Activated CD4-positive, CD25-positive, alpha-beta regulatory T cell treated with anti-CD3 and anti-CD28 coated beads, Interleukin-2, amount 50 U/mL, for 24 hours (primary cell): ENCODE data around the gene ANGPT4.
A peak's percentile ranks its signal among the peaks of the same experiment; 100 is the strongest.

ENCODE experiments used
- ATAC-seq, 2 donors: fragments of 150-1000 bp; cut with Tn5 transposase; one replicate each; pipeline ENCODE4 v1.10.0; 2021; ENCODE audit warnings: mild to moderate bottlenecking in 1 of 2, moderate library complexity in 1 of 2

Gene ANGPT4

DNA sequence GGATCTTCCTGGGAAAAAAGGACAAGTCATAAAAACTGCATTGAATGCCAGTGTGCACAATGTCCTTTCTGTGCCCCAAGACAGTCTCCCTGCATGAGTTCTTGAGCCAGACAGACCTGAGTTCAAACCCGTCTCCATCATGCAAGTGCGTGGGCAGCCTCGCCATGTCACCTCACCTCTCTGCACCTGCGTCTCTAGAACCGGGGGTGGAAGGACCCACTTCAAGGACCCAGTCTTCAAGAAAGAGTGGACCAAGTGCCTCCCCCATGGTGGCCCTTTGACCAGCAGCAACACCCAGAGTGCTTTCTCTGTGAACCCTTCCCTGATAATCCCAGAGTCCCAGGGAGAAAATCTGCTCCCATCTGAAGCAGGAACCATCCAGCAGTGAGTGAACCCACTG lies 23.5 kb upstream of the ANGPT4 start:
- no peak for ATAC-seq

DNA sequence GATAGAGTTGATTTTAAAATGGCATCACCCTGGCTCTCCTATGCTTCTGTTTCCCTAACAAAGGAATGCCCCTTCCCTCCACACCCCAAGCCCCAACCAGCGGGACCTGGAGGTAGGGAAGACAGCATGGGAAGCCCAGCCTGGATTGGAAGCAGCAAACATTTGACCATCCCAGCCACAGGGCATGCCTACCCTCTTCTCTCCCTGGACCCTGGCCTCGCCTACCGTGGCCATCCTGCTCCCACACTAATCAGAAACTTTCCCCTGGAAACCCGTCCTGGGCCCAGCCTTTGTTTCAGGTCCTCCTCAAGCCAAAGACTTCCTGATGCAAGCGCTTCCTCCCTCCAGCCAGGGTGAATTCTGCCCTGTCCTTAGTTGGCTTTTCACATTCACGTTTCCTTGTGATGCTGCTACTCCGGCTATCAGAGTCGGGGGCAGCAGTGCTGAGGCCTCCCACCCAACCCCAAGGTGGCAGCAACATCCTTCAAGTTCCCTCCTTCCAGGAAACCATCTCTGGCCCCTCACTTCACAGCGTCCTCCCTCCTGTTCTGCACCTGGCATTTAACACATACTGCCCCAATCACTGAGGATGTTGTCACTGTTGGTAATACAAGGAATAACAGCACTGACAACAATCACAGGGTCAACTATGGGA lies 18.2 kb upstream of the ANGPT4 start:
- no peak for ATAC-seq

DNA sequence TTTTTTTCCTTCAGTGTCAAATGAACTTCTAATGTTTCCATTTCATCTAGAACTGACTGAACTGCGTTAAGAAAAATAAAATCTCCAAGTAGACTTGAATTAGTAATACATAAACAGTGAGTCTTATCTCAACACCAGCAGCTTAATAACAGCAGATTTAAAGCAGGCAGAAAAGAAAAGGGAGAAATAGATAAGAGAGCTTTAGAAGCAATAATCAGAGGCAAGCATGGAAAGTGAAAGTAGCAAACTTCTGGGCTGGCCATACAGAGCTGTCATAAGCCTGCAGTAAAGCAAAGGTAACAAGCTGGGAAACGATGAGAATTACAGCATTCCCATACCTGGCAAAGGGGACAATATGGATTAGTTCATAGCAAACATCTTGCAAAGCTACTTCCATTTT lies 16.9 kb upstream of the ANGPT4 start:
- no peak for ATAC-seq

DNA sequence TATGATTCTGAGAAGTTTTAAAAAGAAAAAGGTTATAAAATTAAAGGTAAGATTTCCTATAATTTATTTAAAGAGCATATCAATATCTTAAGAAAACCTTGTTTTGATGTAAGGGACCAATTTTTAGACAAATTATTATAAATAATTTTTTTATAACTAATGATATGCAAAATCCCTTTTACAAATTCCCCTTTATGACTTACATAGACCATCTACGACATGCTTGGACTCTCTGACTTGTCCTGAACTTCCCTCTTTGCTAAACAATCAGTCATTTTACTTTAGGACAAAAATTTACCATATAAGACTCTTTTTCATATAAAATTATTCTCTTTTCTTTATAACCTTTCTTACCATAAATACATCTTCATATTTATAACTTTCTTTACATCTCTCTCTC lies 15.3 kb upstream of the ANGPT4 start:
- ATAC-seq = no peak

DNA sequence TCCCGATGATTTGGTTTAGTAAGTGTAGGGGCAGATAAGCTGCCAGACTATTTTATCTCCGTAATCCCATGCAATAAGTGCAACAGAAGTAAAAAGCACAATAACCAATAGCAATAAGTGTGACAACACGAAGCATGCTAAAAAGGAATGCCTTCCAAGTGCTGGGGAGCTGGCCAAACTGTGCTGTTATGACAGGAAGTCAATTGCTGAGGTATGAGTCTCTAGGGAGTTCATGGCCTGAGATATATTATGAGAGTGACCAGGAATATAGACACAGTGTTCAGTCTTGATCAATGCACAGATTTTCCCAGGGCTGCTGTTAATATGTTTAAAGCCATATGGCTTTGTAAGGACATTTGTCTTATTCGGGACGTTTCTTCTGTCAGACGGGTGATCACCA lies 10.5 kb upstream of the ANGPT4 start:
- ATAC-seq = no peak

DNA sequence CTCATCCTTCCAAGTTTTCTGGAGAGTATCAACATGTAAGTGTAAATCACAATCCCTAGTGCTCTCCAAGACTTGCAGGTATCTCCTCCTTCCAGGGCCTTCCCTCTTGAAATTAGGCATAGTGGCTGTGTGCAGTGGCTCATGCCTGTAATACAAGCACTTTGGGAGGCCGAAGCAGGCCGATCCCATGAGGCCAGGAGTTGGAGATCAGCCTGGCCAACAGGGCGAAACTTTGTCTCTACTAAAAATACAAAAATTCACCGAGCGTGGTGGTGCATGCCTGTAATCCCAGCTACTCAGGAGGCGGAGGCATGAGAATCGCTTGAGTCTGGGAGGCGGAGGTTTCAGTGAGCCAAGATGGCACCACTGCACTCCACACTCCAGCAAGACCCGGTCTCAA lies 9.4 kb upstream of the ANGPT4 start:
- no peak for ATAC-seq

DNA sequence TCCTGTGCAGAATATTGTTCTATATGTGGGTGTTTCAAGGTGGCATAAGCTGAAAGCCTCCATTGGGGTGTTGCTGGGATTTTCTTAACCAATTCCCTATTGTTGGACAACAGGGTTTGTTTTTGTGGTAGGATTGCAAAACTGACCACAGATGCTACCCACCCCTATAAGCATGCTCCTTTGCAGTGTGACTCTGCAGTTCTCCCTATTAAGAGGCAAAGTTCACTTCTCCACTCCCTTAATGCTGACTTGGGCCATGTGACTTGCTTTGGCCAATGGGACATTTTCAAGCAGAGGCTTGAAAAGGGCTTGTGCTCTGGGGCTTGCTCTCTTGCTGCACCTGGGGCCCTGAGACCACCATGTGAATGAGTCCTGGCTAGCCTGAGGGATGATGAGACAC lies 8.5 kb upstream of the ANGPT4 start:
- ATAC-seq = no peak

DNA sequence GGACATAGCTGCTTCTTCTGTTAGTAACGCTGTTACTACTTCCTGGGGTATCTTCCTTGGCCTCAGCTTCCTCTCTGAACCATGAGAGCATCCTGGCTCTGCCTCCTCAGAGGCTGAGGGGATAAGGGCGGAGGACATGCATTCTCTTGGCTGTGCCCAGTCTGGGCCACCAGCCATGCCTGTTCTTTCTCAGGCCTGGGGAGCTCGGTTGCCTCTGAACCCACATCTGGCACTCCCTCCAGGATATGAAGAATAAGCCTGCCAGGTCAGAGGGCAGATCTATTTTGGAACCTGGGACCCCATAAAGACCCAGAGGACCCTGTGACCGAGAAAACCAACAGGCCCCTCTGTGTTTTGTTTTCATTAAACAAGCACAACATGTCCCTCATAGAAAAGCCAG lies 6.6 kb upstream of the ANGPT4 start:
- no peak for ATAC-seq

DNA sequence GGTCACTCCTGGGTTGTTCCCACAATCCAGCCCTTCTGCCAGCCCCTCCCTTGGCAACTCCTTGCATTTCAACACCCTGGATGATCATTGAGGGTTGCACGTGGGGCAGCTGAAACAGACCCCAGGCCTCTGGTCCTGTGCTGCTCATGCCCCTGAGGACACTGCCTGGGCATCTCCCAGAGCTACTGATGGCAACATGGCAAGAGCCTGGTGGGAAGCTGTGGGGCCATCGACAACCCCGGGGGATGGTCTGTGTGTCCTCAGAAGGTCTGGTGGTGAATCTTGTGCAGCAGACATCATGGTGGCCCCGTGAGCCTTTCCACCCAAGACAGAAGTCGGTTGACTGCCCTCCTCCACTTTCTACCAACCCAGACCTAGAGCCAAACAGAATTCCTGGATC lies 4.9 kb upstream of the ANGPT4 start:
- no peak for ATAC-seq

DNA sequence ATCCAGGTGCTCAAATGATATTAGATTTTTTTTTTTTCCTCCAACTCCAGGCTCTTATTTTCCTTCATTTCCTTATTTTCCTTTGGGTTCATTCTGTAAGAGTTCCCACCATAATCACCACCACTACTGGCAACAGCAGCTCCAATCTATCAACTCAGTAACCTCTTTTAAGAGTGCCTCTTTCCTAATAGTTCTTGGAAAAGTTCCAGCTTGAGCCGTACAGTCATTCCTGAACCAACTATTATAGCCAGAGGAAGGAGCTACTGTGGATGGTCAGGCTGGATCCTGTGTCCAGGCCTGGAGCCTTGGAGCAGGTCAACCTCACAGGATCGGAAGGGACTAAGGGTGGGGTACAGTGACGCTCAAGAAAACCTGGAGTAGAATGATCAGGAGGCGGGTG lies 4.2 kb upstream of the ANGPT4 start:
- ATAC-seq = no peak

DNA sequence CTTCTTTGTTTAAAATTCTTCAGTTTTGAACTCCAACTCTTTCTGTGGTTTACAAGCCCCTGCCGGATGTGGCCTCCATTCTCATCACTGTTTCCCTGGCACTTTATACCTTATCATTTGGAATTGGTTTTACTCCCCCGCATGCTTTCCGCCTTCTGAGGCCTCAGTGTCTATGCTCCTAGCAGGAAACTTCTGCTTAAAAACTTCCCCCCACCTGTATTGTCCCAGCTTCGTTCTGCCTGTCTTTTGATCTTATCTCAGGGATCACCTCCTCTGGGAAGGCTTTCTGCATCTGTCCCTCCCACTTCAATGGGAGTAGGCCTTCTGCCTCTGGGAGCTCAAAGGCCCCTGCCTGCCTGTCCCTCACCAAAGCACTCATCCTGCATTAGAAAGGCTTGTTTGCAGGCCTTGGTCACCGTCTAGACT lies 3.4 kb upstream of the ANGPT4 start:
- ATAC-seq = no peak

DNA sequence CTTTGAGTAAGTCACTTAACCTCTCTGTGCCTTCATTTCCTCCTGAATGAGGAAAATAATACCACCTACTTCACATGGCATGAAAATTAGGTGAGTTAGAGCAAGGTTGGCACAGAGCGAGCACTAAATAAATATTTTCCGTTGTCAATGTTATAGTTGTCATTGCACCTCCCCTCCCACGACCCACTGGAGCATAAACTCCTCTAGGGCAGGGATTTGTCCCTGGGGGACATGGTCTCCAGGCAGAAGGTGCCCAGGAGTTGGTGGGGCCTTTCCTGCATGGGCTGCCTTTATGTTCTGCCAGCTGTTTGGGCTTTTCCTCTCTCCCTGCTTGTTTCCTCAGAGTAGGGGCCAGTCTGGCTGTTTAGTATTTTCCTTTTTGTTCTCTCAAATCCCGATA lies 1.3 kb upstream of the ANGPT4 start:
- no peak for ATAC-seq

DNA sequence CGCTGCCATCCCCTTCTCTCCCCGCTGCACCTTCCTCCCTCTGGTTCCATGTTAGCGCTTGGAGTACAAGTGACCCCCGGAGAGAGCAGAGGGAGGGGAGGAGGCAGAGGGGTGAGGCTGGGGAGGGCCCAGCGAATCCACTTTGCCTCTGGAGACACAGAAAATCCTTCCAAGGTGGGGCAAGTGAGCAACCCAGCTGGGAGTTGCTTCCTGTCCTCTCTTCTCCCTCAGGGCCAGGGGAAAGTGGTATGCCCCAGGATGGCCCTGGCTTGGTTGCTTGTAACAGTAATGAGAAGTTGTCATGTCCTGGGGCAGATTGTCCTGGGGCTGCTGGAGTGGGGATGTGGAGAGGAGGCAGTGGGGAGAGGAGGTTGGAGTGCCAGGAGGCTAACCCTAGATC lies 691 bp upstream of the ANGPT4 start:
- no peak for ATAC-seq

DNA sequence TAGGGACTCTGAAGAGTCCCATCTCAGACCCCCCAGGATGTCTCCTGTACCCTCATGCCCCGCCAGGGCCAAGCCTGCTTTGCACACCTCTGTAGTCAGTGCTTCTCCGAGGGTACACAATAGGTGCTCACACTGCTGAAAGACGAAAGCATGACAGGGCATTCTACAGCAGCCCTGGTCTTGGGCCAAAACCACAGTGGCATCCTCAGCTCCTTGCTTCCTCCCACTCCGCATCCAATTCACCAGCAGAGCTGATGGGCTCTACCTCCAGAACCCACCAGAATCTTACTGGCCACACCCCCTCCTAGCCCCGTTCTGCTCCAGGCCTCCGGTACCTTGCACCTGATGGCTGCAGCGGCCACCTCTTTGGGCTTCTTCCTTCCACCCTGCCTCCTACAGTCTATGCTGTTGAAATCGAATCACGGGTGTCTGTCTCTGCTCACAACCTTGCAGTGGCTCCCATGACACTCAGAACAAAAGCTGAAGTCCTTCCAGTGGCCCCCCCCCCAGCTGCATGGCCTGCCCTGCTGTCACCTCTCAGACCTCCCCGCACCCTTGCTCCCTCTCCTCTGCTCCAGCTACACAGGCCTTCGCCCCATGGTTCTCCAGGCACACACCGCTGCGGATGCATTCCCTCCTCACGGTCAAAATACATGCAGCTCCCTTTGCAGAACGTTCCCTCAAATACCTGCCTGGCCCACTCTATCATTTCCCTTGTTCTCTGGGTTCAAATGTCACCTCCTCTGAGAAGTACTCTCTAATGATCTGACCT lies 1.2 kb downstream of the ANGPT4 start:
- no peak for ATAC-seq

DNA sequence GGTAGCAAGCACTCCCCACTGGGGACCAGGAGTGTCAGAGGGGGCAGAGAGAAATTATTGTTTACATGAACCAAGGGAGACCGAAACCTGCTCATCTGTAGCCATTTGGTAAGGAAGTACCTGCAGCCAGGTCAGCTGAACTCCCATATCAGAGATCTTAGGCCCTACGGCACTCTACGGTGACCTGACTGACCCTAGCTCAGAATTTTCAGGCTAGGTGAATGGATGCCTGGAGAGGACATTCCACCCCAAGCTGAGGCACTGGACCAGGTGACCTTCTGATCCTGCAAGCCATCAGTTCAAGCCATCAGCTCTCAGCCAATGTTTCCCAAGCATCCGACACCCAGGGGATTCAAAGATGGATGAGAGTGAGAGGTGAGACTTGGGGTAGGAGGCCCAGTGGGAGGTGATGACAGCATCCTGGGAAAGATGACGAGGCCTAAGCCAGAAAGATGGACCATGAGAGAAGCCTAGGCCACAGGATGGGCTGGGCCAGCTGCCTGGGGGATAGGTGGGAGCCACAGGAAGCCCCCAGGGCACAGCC lies 2.8 kb downstream of the ANGPT4 start:
- no peak for ATAC-seq

DNA sequence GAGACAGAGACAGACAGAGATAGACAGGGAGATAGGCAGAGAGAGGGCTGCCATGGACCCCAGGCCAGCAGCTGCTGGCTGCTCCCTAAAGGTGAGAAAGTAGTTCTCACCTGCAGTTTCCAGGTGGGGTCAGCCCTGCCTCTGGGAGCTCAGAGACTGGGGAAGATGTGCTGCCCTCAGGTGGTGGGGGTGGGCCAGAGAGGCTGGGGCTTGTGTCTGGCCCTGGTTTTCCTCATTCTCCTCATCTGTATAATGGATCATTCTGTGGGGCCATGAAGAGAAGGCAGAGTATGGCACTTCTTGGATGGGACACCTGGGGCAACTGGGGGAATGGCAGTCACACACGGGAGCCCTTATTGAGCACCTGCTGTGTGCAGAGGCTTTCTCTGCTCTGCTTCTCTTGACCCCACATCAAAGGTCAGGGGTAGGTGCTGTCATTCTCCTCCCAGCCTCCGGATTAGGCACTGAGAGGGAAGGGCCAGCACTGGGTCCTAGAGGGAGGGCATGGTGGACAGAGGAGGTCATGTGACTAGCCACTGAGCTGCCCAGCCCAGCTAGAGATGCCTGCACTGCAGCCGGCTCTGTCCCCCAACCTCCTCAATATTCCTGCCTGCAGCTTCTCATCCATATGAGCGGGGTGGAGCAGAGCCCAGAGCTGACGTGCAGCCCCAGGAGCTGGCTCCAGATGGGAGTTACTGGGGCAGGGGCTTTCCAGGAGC lies 4.1 kb downstream of the ANGPT4 start:
- ATAC-seq = peak in 1 of 2 donors; percentile 25

DNA sequence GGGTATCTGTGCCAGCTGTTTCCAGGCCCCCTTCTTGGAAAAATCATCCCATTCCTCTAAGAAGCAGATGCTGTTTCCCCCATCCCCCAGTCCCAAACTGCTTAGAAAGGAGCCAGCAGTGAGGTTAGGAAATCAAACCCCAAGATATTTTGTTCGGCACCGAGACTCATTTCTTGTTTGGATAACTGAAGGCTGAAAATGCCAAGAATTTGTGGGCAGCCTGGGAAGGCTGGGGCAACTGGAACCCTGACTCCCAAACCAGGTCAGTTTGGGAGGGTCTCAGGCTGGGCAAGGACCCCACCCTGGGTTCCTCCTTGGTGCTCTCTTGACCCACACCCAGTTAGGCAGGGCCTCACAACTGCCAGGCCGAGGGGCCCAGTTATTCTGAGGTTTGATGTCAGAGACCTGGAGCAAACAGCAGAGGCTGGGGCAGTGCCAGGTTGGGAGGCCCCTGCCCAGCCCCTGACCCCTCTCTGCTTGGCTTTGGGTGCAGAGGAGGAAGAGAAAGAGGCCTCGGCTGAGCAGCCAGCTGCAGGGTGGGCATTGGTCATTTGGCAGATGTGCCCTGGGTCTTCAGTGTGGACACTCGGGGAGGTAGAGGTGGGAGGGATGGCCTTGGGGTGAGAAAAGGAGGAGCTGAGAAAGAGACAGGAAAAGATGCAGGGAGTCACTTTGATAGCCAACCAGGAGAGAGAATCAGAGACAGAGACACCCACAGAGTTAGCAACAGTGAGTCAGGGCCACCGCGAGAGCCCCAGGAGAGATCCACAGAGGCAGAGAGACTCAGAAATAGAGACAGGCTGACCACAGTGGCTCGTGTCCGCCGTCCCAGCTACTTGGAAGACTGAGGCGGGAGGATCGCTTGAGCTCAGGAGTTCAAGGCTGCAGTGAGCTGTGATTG lies 5.0 kb downstream of the ANGPT4 start:
- ATAC-seq = no peak

DNA sequence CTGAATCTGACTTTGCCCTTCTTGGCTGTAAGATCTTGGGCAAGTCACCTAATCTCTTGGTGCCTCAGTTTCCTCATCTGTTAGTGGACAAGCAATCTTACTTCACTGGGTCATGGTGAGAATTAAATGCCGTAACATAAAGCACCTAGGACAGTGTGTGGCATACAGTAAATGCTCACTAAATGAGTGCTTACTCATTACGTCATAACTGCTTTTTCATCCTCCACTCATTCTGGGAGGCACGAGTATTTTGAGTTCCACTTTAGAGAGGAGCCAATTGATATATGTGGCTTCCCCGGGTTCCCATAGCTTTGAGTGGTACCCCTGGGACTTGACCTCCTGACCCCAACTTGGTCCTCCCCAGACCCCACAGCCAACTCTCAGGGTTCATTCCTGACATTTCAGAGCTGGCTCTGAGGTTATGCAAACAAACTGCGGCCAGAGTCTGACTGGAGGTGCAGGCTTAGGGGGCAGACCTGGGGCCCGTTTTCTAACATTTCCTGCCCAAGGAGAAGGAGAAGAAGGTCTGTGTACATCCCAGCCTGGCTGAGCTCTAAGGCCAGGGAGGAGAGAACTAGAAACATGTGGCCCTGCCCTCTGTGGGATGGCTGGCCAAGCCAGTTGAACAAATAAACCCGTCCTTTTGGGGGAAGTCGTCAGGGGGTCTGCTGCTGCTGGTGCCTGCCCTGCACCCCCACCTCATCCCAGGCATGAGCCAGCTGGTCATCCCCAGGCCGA lies 5.8 kb downstream of the ANGPT4 start:
- no peak for ATAC-seq

DNA sequence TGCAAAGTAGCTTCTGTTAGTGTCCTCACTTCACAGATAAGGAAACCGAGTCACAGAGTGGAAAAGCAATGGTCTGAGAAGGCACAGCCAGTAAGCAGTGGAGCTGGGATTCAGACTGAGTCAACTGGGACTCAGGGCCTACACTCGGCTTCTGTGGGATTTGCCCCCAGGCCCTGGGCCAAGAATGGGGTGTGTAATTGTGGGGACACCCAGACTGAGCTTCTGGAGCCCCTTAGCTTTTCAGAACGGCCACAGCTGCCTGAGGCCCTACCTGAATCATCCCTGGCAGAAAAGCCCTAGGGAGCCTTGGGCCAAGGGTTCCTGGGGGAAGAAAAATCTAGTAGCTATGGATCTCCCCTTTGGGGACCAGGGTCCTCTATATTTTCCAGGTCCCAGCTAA lies 6.5 kb downstream of the ANGPT4 start:
- no peak for ATAC-seq

DNA sequence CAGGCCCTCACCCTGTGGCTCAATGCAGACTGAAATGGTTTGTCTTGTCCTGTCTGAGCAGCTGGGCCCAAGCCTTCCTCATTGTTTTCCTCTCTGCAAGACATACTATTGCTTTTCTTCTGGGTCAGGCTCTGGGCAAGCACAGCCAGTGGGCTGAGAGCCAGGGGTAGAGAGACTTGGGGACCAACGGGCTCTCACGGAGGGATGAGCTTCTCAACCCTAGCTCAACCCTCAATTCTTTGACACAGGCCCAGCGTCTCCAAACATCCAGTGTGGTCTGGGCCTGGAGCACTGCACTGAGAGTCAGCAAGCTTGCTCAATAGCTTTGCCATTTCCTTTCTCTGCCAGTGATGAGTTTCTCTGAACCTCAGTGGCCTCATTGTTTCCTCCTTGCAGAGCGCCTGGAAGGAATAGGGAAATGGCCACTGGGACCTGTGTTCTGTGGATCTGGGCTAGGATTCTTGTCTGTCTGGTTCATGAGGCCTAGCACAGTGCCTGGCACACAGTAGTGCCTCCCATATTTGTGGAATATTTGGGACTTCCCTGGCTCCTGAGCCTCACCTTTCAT lies 9.3 kb downstream of the ANGPT4 start:
- no peak for ATAC-seq

DNA sequence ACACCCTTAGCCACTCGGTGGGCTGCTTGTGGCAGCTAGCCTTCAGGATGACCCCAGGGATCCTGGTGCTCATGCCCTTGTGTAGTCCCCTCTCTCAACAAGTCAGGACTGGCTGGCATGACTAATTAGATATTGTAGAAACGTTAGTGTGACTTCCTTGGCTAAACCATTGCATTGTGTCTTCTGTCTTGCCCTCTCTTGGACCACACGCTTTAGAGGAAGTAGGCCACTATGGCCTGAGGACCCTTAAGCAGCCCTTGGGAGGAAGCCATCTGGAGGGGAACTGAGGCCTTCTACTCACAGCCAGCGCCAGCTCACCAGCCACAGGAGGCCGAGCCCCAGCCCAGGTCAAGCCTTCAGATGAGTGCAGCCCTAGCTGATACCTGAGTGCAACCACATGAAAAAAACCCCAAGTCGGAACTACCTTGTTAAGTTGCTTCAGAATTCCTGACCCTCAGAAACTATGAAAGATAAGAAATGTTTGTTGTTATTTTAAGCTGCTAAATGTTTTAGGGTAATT lies 10.1 kb downstream of the ANGPT4 start:
- no peak for ATAC-seq
